Ectodermal cell (in vitro differentiated cells): ENCODE measurements around the gene ADRB2. TPM values are rescaled to one million over a fixed set of nuclear protein-coding genes. Genes with fewer than 3 reads are reported as not detected.

Source experiments
- H3K27ac ChIP-seq: 2 replicates; pipeline ENCODE4 v1.7.0; 2013; ENCODE audit warnings: mild to moderate bottlenecking, low read depth, low read length; ENCODE audit not compliant: insufficient read depth, poor library complexity, severe bottlenecking
- H3K27me3 ChIP-seq: 2 replicates; pipeline ENCODE4 v1.7.0; 2013; ENCODE audit warnings: mild to moderate bottlenecking, low read length; ENCODE audit not compliant: insufficient read depth, control insufficient read depth, poor library complexity, severe bottlenecking
- H3K36me3 ChIP-seq: one replicate; pipeline ENCODE4 v1.7.0; 2013; ENCODE audit warnings: low read length; ENCODE audit not compliant: control insufficient read depth, insufficient read depth
- H3K4me1 ChIP-seq: one replicate; pipeline ENCODE4 v1.7.0; 2013; ENCODE audit warnings: low read length; ENCODE audit not compliant: control insufficient read depth, insufficient read depth
- H3K4me3 ChIP-seq: 2 replicates; pipeline ENCODE4 v1.7.0; 2013; ENCODE audit warnings: low read depth, low read length, control low read depth; ENCODE audit not compliant: insufficient read depth
- H3K9me3 ChIP-seq: 2 replicates; pipeline ENCODE4 v1.7.0; 2013; ENCODE audit warnings: mild to moderate bottlenecking, low read length, moderate library complexity; ENCODE audit not compliant: control insufficient read depth
- WGBS, 2 experiments: methylation state at CpG; one replicate each; pipeline ENCODE4 v1.1.7; 2013; ENCODE audit warnings: missing lambda C conversion rate in 2 of 2; 5-methylcytosine and 5-hydroxymethylcytosine counted together
- polyA plus RNA-seq, 4 experiments: library from polyadenylated mRNA; stranded (reverse); fragments of 50-300 nt; gene quantifications; one replicate each; pipeline ENCODE4 v1.2.3, GENCODE V29; 2013

Gene ADRB2
- 0.22 TPM for polyA plus RNA-seq (2013, experiment 1 of 4)
- 0.34 TPM for polyA plus RNA-seq (2013, experiment 2 of 4)
- 0.37 TPM for polyA plus RNA-seq (2013, experiment 3 of 4)
- polyA plus RNA-seq (2013, experiment 4 of 4), result 0.45 TPM

GRCh38 chr5:148826053-148826738, at the start of gene ADRB2:
Gene ADRB2 (plus strand): TSS chr5:148826611. CDS start chr5:148826832, 221 bp downstream.
- 0 to 1% methylated on average over 42 of the region's 42 CpGs for WGBS, 2 experiments
- H3K27ac ChIP-seq, result no peak within 1 kb of the TSS
- H3K4me1 ChIP-seq, result no peaks in the 10 kb centered on the region
- peaks cover 40% of the 10 kb centered on the region for H3K27me3 ChIP-seq
- H3K9me3 ChIP-seq, result no peaks in the 10 kb centered on the region
- peak within 1 kb of the TSS; percentile 62 for H3K4me3 ChIP-seq
- no peaks in the 10 kb centered on the region for H3K36me3 ChIP-seq

- no peaks in the 10 kb centered on the region for H3K4me1 ChIP-seq
- H3K27ac ChIP-seq, result no peak overlapping the region
- H3K36me3 ChIP-seq, result no peaks in the 10 kb centered on the region
- no peak overlapping the region for H3K4me3 ChIP-seq
- WGBS, 2 experiments, result 77 to 84% methylated on average over 1 of the region's 1 CpG
- no peaks in the 10 kb centered on the region for H3K9me3 ChIP-seq
- no peaks in the 10 kb centered on the region for H3K27me3 ChIP-seq
These were observed 49.6 kb upstream of the ADRB2 start for GRCh38 chr5:148776780-148777179.

GRCh38 chr5:148778882-148779281, 47.5 kb upstream of the ADRB2 start:
- Histone ChIP-seq H3K36me3 (no peaks in the 10 kb centered on the region), H3K27ac (no peak overlapping the region), H3K27me3 (no peaks in the 10 kb centered on the region), H3K4me1 (no peaks in the 10 kb centered on the region), H3K9me3 (no peaks in the 10 kb centered on the region), H3K4me3 (no peak overlapping the region)

- Histone ChIP-seq H3K4me1 (no peaks in the 10 kb centered on the region), H3K9me3 (no peaks in the 10 kb centered on the region), H3K27ac (no peak overlapping the region), H3K4me3 (no peak overlapping the region), H3K36me3 (no peaks in the 10 kb centered on the region), H3K27me3 (no peaks in the 10 kb centered on the region)
- 90 to 93% methylated on average over 5 of the region's 5 CpGs for WGBS, 2 experiments
These were observed 45.7 kb upstream of the ADRB2 start for GRCh38 chr5:148780711-148781110.

- H3K4me1 ChIP-seq, result no peaks in the 10 kb centered on the region
- WGBS, 2 experiments, result 90 to 92% methylated on average over 2 of the region's 2 CpGs
- H3K27me3 ChIP-seq, result no peaks in the 10 kb centered on the region
- no peaks in the 10 kb centered on the region for H3K9me3 ChIP-seq
- H3K36me3 ChIP-seq, result no peaks in the 10 kb centered on the region
- no peak overlapping the region for H3K27ac ChIP-seq
- no peak overlapping the region for H3K4me3 ChIP-seq
These were observed 44.6 kb upstream of the ADRB2 start for GRCh38 chr5:148781766-148782165.

- H3K36me3 ChIP-seq, result no peaks in the 10 kb centered on the region
- H3K27ac ChIP-seq, result no peak overlapping the region
- H3K4me1 ChIP-seq, result no peaks in the 10 kb centered on the region
- H3K4me3 ChIP-seq, result no peak overlapping the region
- H3K27me3 ChIP-seq, result no peaks in the 10 kb centered on the region
- no peaks in the 10 kb centered on the region for H3K9me3 ChIP-seq
These were observed 41.2 kb upstream of the ADRB2 start for GRCh38 chr5:148785223-148785622.

- no peaks in the 10 kb centered on the region for H3K36me3 ChIP-seq
- H3K4me3 ChIP-seq, result no peak overlapping the region
- no peak overlapping the region for H3K27ac ChIP-seq
- H3K9me3 ChIP-seq, result no peaks in the 10 kb centered on the region
- no peaks in the 10 kb centered on the region for H3K4me1 ChIP-seq
- no peaks in the 10 kb centered on the region for H3K27me3 ChIP-seq
These were observed 40.0 kb upstream of the ADRB2 start for GRCh38 chr5:148786456-148786855.

GRCh38 chr5:148788636-148789035, 37.8 kb upstream of the ADRB2 start:
- H3K36me3 ChIP-seq, result no peaks in the 10 kb centered on the region
- WGBS, 2 experiments, result 94 to 97% methylated on average over 6 of the region's 6 CpGs
- no peaks in the 10 kb centered on the region for H3K9me3 ChIP-seq
- no peaks in the 10 kb centered on the region for H3K27me3 ChIP-seq
- no peaks in the 10 kb centered on the region for H3K4me1 ChIP-seq
- no peak overlapping the region for H3K4me3 ChIP-seq
- no peak overlapping the region for H3K27ac ChIP-seq

GRCh38 chr5:148790545-148791333, 35.7 kb upstream of the ADRB2 start:
- Histone ChIP-seq H3K27me3 (no peaks in the 10 kb centered on the region), H3K9me3 (no peaks in the 10 kb centered on the region), H3K27ac (no peak overlapping the region), H3K4me3 (no peak overlapping the region), H3K36me3 (no peaks in the 10 kb centered on the region), H3K4me1 (no peaks in the 10 kb centered on the region)
- WGBS, 2 experiments, result 92 to 93% methylated on average over 6 to 8 of the region's 8 CpGs

GRCh38 chr5:148791334-148791667, 35.1 kb upstream of the ADRB2 start:
- H3K4me1 ChIP-seq, result no peaks in the 10 kb centered on the region
- H3K27ac ChIP-seq, result no peak overlapping the region
- no peaks in the 10 kb centered on the region for H3K27me3 ChIP-seq
- H3K36me3 ChIP-seq, result no peaks in the 10 kb centered on the region
- no peak overlapping the region for H3K4me3 ChIP-seq
- H3K9me3 ChIP-seq, result no peaks in the 10 kb centered on the region
